Breast epithelium (tissue), 3 donors: Measurements from ENCODE around the gene ANXA4.

ENCODE experiments used
- POLR2AphosphoS5 ChIP-seq, 3 donors: sonication (generic); formaldehyde crosslinking; IDR thresholded peaks; one replicate each; pipeline ENCODE4 v1.6.1; 2017; ENCODE audit warnings: antibody characterized with exemption in 3 of 3
- TF ChIP-seq, protein P1 (sequence below), 3 donors: fragments of 450-650 bp; IDR thresholded peaks; one replicate each; pipeline ENCODE4 v1.5.1; 2016 to 2017; ENCODE audit warnings: antibody characterized with exemption in 3 of 3, mild to moderate bottlenecking in 3 of 3, moderate library complexity in 3 of 3

- TF ChIP-seq, protein P1, sequence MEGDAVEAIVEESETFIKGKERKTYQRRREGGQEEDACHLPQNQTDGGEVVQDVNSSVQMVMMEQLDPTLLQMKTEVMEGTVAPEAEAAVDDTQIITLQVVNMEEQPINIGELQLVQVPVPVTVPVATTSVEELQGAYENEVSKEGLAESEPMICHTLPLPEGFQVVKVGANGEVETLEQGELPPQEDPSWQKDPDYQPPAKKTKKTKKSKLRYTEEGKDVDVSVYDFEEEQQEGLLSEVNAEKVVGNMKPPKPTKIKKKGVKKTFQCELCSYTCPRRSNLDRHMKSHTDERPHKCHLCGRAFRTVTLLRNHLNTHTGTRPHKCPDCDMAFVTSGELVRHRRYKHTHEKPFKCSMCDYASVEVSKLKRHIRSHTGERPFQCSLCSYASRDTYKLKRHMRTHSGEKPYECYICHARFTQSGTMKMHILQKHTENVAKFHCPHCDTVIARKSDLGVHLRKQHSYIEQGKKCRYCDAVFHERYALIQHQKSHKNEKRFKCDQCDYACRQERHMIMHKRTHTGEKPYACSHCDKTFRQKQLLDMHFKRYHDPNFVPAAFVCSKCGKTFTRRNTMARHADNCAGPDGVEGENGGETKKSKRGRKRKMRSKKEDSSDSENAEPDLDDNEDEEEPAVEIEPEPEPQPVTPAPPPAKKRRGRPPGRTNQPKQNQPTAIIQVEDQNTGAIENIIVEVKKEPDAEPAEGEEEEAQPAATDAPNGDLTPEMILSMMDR (IDR thresholded peaks at IDR 0.05): no peak
- no peak for TF ChIP-seq POLR2AphosphoS5 (IDR thresholded peaks at IDR 0.05)
These were observed 21.5 kb upstream of the ANXA4 start for GRCh38 chr2:69720404-69720803.
